Keratinocyte (primary cell): ENCODE measurements around the gene WFDC10B. TPM values are rescaled to one million over a fixed set of nuclear protein-coding genes. Genes with fewer than 3 reads are reported as not detected.

Experiments used
- DNase-seq: peaks from one replicate; pipeline ENCODE4 v3.0.0-alpha.2; 2011; ENCODE audit warnings: low read depth, missing footprints, low spot score
- FAIRE-seq: peaks from 2 replicates; lab custom pipeline; 2011; peaks lifted over from hg19 to GRCh38; lab: Jason Lieb, UNC
- H2AFZ ChIP-seq: 2 replicates; pipeline ENCODE4 v1.6.0; 2012; ENCODE audit warnings: low read length, control low read depth, inconsistent platforms; ENCODE audit not compliant: control insufficient read depth
- H3K27ac ChIP-seq: 2 replicates; pipeline ENCODE4 v1.5.1; 2011; ENCODE audit warnings: low read length; ENCODE audit not compliant: control insufficient read depth, insufficient read depth
- H3K27me3 ChIP-seq: 3 replicates; pipeline ENCODE4 v1.6.0; 2011; ENCODE audit warnings: low read length; ENCODE audit not compliant: control insufficient read depth, insufficient read depth; ENCODE audit errors: extremely low read depth
- H3K36me3 ChIP-seq, 2 experiments: 2 replicates in 1 of 2; 3 replicates in 1 of 2; pipeline ENCODE4 v1.5.1; 2011; ENCODE audit warnings: low read length in 2 of 2, mild to moderate bottlenecking in 1 of 2; ENCODE audit not compliant: control insufficient read depth in 2 of 2, insufficient read depth in 2 of 2; ENCODE audit errors: extremely low read depth in 1 of 2
- H3K4me1 ChIP-seq: 3 replicates; pipeline ENCODE4 v1.5.1; 2011; ENCODE audit warnings: low read length; ENCODE audit not compliant: control insufficient read depth, insufficient read depth; ENCODE audit errors: extremely low read depth
- H3K4me2 ChIP-seq: 3 replicates; pipeline ENCODE4 v1.6.0; 2011; ENCODE audit warnings: low read depth, low read length; ENCODE audit not compliant: control insufficient read depth, insufficient read depth; ENCODE audit errors: extremely low read depth
- H3K4me3 ChIP-seq, 3 experiments: fragments of 200-600 bp in 1 of 3; sonication (generic) in 1 of 3; 2 replicates in 2 of 3; 3 replicates in 1 of 3; pipeline ENCODE4 v1.5.1; 2011 to 2016; ENCODE audit warnings: low read length in 3 of 3, mild to moderate bottlenecking in 3 of 3, control low read depth in 2 of 3, inconsistent platforms in 1 of 3, low read depth in 1 of 3, mixed read lengths in 1 of 3, mixed run types in 1 of 3, moderate library complexity in 1 of 3; ENCODE audit not compliant: control insufficient read depth in 2 of 3, insufficient read depth in 2 of 3; ENCODE audit errors: extremely low read depth in 1 of 3
- H3K79me2 ChIP-seq: 2 replicates; pipeline ENCODE4 v1.6.0; 2012; ENCODE audit warnings: low read length; ENCODE audit not compliant: control insufficient read depth, insufficient read depth
- H3K9ac ChIP-seq: 3 replicates; pipeline ENCODE4 v1.6.0; 2011; ENCODE audit warnings: low read length; ENCODE audit not compliant: control insufficient read depth, insufficient read depth; ENCODE audit errors: extremely low read depth
- H3K9me1 ChIP-seq: 3 replicates; pipeline ENCODE4 v1.6.0; 2011; ENCODE audit warnings: low read length; ENCODE audit not compliant: control insufficient read depth, insufficient read depth; ENCODE audit errors: extremely low read depth
- H3K9me3 ChIP-seq: 2 replicates; pipeline ENCODE4 v1.5.1; 2012; ENCODE audit warnings: low read depth, low read length; ENCODE audit not compliant: control insufficient read depth
- H4K20me1 ChIP-seq: 3 replicates; pipeline ENCODE4 v1.6.0; 2011; ENCODE audit warnings: low read length; ENCODE audit not compliant: control insufficient read depth, insufficient read depth; ENCODE audit errors: extremely low read depth
- CTCF ChIP-seq, 3 experiments: IDR thresholded peaks in 1 of 3; conservative IDR thresholded peaks in 1 of 3; optimal IDR thresholded peaks in 1 of 3; 2 replicates in 2 of 3; 3 replicates in 1 of 3; pipeline versions ENCODE3 to v1.5.1; 2011; ENCODE audit warnings: low read length in 3 of 3, mild to moderate bottlenecking in 3 of 3, moderate library complexity in 2 of 3, control low read depth in 1 of 3, inconsistent platforms in 1 of 3; ENCODE audit not compliant: insufficient read depth in 2 of 3; ENCODE audit errors: extremely low read depth in 1 of 3
- EZH2 ChIP-seq: IDR thresholded peaks from one replicate; pipeline ENCODE4 v1.6.1; 2012; ENCODE audit warnings: inconsistent platforms, mild to moderate bottlenecking, low read length, moderate library complexity
- dilution Hi-C: fragments of 300-500 bp; cut with MboI; formaldehyde crosslinking; loops from one replicate; pipeline ENCODE4 v1.7.0; 2020; ENCODE audit warnings: low sequenced_read_pairs; ENCODE audit not compliant: extremely low pct_ligation_motif_present
- polyA plus RNA-seq, 5 experiments: library from polyadenylated mRNA; depleted of rRNA in 3 of 5; stranded (reverse) in 3 of 5; stranded (forward) in 1 of 5; unstranded in 1 of 5; fragments of >200 nt; gene quantifications; 1 replicate in 1 of 5; 2 replicates in 3 of 5; 3 replicates in 1 of 5; pipeline versions ENCODE4 v1.2.1 to v1.2.3, GENCODE V29; 2011 to 2012; ENCODE audit warnings: missing spikeins in 2 of 5, low read depth in 1 of 5, low replicate concordance in 1 of 5

Gene WFDC10B
- polyA plus RNA-seq, 1 donor (not counting 4 experiments of a cell fraction or from before 2014, with no cell fraction given) = not detected

- no peaks in the 10 kb centered on the region for H3K9me1 ChIP-seq
- no peaks in the 10 kb centered on the region for H3K9me3 ChIP-seq
- H3K27ac ChIP-seq = no peak overlapping the region
- H4K20me1 ChIP-seq = no peaks in the 10 kb centered on the region
- H3K4me3 ChIP-seq = no peak overlapping the region
- no peaks in the 10 kb centered on the region for H3K27me3 ChIP-seq
- dilution Hi-C loops = no loop called here
- no peak overlapping the region for H3K4me2 ChIP-seq
- H2AFZ ChIP-seq = no peak overlapping the region
- no peak overlapping the region for H3K9ac ChIP-seq
- no peaks in the 10 kb centered on the region for H3K36me3 ChIP-seq
- H3K79me2 ChIP-seq = no peaks in the 10 kb centered on the region
- TF ChIP-seq CTCF (optimal IDR thresholded peaks at IDR 0.05 in 1 of 3, IDR thresholded peaks at IDR 0.05 in 1 of 3, conservative IDR thresholded peaks at IDR 0.05 in 1 of 3; ENCODE audit: extremely low read depth in 1 of 3, insufficient read depth in 2 of 3, low read length in 3 of 3) = no peak
- no peak for TF ChIP-seq EZH2
- no peaks in the 10 kb centered on the region for H3K4me1 ChIP-seq
- FAIRE-seq (no peak), DNase-seq (no peak)
These were observed 30.7 kb upstream of the WFDC10B start for GRCh38 chr20:45735552-45735951.

DNA sequence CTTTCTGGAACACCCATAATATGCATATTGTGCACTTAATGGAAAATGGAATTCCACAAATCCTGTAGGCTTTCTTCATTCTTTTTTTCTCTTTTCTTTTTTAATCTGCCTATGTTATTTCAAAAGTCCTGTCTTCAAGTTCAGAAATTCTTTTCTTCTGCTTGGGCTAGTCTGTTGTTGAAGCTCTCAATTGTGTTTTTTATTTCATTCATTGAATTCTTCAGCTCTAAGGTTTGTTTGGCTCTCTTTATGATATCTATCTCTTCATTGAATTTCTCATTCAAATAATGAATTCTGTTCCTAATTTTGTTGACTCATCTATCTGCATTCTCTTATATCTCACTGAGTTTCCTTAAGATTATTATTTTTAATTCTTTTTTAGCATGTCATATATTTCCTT lies 27.4 kb upstream of the WFDC10B start:
- Histone ChIP-seq H2AFZ (no peak overlapping the region), H3K9me1 (no peaks in the 10 kb centered on the region), H4K20me1 (no peaks in the 10 kb centered on the region), H3K27me3 (no peaks in the 10 kb centered on the region), H3K36me3 (no peaks in the 10 kb centered on the region), H3K79me2 (no peaks in the 10 kb centered on the region), H3K27ac (no peak overlapping the region), H3K4me1 (no peaks in the 10 kb centered on the region), H3K9me3 (no peaks in the 10 kb centered on the region), H3K4me3 (no peak overlapping the region), H3K9ac (no peak overlapping the region), H3K4me2 (no peak overlapping the region)
- dilution Hi-C loops = no loop called here
- FAIRE-seq (no peak), DNase-seq (no peak)
- TF ChIP-seq EZH2 (no peak), CTCF (optimal IDR thresholded peaks at IDR 0.05 in 1 of 3, IDR thresholded peaks at IDR 0.05 in 1 of 3, conservative IDR thresholded peaks at IDR 0.05 in 1 of 3; ENCODE audit: extremely low read depth in 1 of 3, insufficient read depth in 2 of 3, low read length in 3 of 3) (no peak)
